Kidney (tissue), 14 donors: ENCODE measurements around the gene NHSL2. TPM values are rescaled to one million over a fixed set of nuclear protein-coding genes. Genes with fewer than 3 reads are reported as not detected.

Experiments
- DNase-seq, 5 donors: peaks; one replicate each; pipeline ENCODE4 v3.0.0-alpha.2; 2013 to 2020
- FAIRE-seq: peaks from 2 replicates; lab custom pipeline; 2012; peaks lifted over from hg19 to GRCh38; lab: Jason Lieb, UNC
- H3K27ac ChIP-seq, 2 donors: one replicate each; pipeline ENCODE4 v1.7.0; 2013; ENCODE audit warnings: low read depth in 2 of 2, low read length in 2 of 2, inconsistent platforms in 1 of 2
- H3K27me3 ChIP-seq: one replicate; pipeline ENCODE4 v1.7.1; 2013; ENCODE audit warnings: low read length, inconsistent platforms; ENCODE audit not compliant: control insufficient read depth, insufficient read depth
- H3K36me3 ChIP-seq, 3 donors: one replicate each; pipeline versions ENCODE4 v1.7.0 to v1.7.1; 2013; ENCODE audit warnings: low read length in 3 of 3, control low read depth in 1 of 3, inconsistent platforms in 1 of 3; ENCODE audit not compliant: insufficient read depth in 3 of 3, control insufficient read depth in 2 of 3
- H3K4me1 ChIP-seq, 3 donors: one replicate each; pipeline versions ENCODE4 v1.7.0 to v1.7.1; 2013; ENCODE audit warnings: low read length in 3 of 3, inconsistent platforms in 1 of 3, low read depth in 1 of 3; ENCODE audit not compliant: control insufficient read depth in 2 of 3, insufficient read depth in 2 of 3
- H3K4me3 ChIP-seq, 3 donors: one replicate each; pipeline versions ENCODE4 v1.7.0 to v1.8.1; 2013; ENCODE audit warnings: low read length in 3 of 3, control low read depth in 1 of 3, inconsistent platforms in 1 of 3
- H3K9ac ChIP-seq, 3 donors: one replicate each; pipeline versions ENCODE4 v1.7.0 to v1.7.1; 2013; ENCODE audit warnings: low read length in 3 of 3, control low read depth in 1 of 3, inconsistent platforms in 1 of 3
- H3K9me3 ChIP-seq, 3 donors: one replicate each; pipeline versions ENCODE4 v1.7.0 to v1.7.1; 2013; ENCODE audit warnings: low read length in 3 of 3, control low read depth in 1 of 3, inconsistent platforms in 1 of 3; ENCODE audit not compliant: control insufficient read depth in 2 of 3, insufficient read depth in 1 of 3
- CTCF ChIP-seq: IDR thresholded peaks from 3 replicates; pipeline ENCODE4 v1.5.1; 2012; ENCODE audit warnings: mild to moderate bottlenecking, moderate library complexity, borderline replicate concordance; ENCODE audit not compliant: insufficient read depth; ENCODE audit errors: extremely low read depth
- intact Hi-C: fragments of 100-400 bp; cut with DNase I; formaldehyde crosslinking; loops from one replicate; pipeline ENCODE4 v1.11.1; 2022
- polyA plus RNA-seq: library from polyadenylated mRNA; stranded (reverse); fragments of 350-450 nt; fragmentation: Illumina TruSeq; extraction: RNeasy Lipid Tissue Mini Kit (QIAGEN cat#74804); gene quantifications from one replicate; pipeline ENCODE4 v1.2.3, GENCODE V29; 2014; ENCODE audit warnings: low read depth, low replicate concordance; ENCODE audit not compliant: insufficient read depth
- total RNA-seq: library from RNA; stranded (reverse); fragmentation: NEBNext Ultra II Directional; extraction: Animal tissue kit (Norgen Biotek cat#: 25700); gene quantifications from one replicate; pipeline ENCODE4 v1.2.1, GENCODE V29; 2021
- donor health status: control.
- donor health status: control.
- donor health status: control.
- donor health status: control.
- donor health status: control.
- donor health status: DM: yes; HTN: yes; CAD: no.
- donor health status: Normal renal cell carcinoma (clear cell type).

Gene NHSL2
- total and polyA plus RNA-seq, 2 donors from 2014 or later, result 1.3 to 10.8 TPM

- Histone ChIP-seq H3K4me1 (peaks cover 0 to 15% (median 4%) of the 10 kb centered on the region in 3 donors), H3K36me3 (no peaks in the 10 kb centered on the region), H3K4me3 (no peak overlapping the region), H3K9ac (no peak overlapping the region), H3K27me3 (peaks cover 4% of the 10 kb centered on the region), H3K9me3 (no peaks in the 10 kb centered on the region), H3K27ac (no peak overlapping the region)
- intact Hi-C loops, result no loop called here
- no peak for FAIRE-seq
- no peak for TF ChIP-seq CTCF
- no peak for DNase-seq
These were observed 189.6 kb downstream of the NHSL2 start for GRCh38 chrX:72100051-72100755.

- Histone ChIP-seq H3K9me3 (no peaks in the 10 kb centered on the region), H3K4me1 (peaks cover 0 to 15% (median 4%) of the 10 kb centered on the region in 3 donors), H3K36me3 (no peaks in the 10 kb centered on the region), H3K27me3 (peaks cover 4% of the 10 kb centered on the region), H3K27ac (no peak overlapping the region), H3K9ac (no peak overlapping the region), H3K4me3 (no peak overlapping the region)
- no peak for FAIRE-seq
- DNase-seq, result no peak
- no peak for TF ChIP-seq CTCF
- intact Hi-C loops, result no loop called here
These were observed 190.2 kb downstream of the NHSL2 start for GRCh38 chrX:72100824-72101351.

DNA sequence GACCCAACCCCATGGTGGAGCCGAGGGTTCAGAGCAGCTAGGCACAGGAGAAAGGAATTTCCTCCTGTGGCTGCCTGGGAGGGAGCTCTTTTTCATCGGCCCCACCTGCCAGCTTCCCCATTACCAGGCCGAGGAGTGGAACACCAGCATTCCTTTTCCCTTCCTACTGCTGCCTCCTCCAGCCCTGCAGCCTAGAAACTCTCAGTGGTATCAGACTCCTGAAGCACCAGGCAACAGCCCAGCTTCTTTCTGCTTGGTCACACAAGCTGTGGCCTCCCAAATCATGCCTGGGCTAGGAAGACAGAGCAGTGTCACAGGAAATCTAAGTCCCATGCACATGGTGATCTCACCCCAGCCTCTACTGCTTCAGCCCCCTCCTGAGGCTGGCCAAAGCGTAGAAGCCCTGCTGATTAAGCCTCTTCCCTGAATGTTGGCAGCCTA is 191.0 kb downstream of the NHSL2 start:
- intact Hi-C loops, result no loop called here

More for the DNA sequence above, 191.0 kb downstream of the NHSL2 start:
- Histone ChIP-seq H3K9ac (peak overlapping the region in 1 of 3 donors; percentile 19), H3K36me3 (no peaks in the 10 kb centered on the region), H3K27me3 (peaks cover 4% of the 10 kb centered on the region), H3K9me3 (no peaks in the 10 kb centered on the region), H3K4me3 (no peak overlapping the region), H3K27ac (peak overlapping the region; percentile 22 to 65), H3K4me1 (peaks cover 0 to 15% (median 4%) of the 10 kb centered on the region in 3 donors)
- DNase-seq (peak in 1 of 5 donors; percentile 33), FAIRE-seq (no peak)
- no peak for TF ChIP-seq CTCF
